GM12891 (cell line): ENCODE data around the gene CMIP.

Experiments used
- PAX5 ChIP-seq: IDR thresholded peaks from 2 replicates; pipeline ENCODE4 v1.6.1; 2011; ENCODE audit warnings: low read length, moderate library complexity, mild to moderate bottlenecking; ENCODE audit not compliant: insufficient read depth, severe bottlenecking
- POLR2A ChIP-seq: IDR thresholded peaks from 2 replicates; pipeline ENCODE4 v1.6.1; 2011; ENCODE audit warnings: low read depth, low read length, control low read depth
- POLR2AphosphoS5 ChIP-seq: IDR thresholded peaks from 2 replicates; pipeline ENCODE4 v1.6.1; 2011; ENCODE audit warnings: low read depth, low read length, control low read depth
- POU2F2 ChIP-seq: IDR thresholded peaks from 2 replicates; pipeline ENCODE4 v1.6.1; 2011; ENCODE audit warnings: low read depth, mild to moderate bottlenecking, control low read depth, low read length, moderate library complexity
- SPI1 ChIP-seq: IDR thresholded peaks from 2 replicates; pipeline ENCODE4 v1.6.1; 2011; ENCODE audit warnings: low read depth, low read length, control low read depth
- TAF1 ChIP-seq: IDR thresholded peaks from 2 replicates; pipeline ENCODE4 v1.6.1; 2011; ENCODE audit warnings: low read depth, low read length, control low read depth

DNA sequence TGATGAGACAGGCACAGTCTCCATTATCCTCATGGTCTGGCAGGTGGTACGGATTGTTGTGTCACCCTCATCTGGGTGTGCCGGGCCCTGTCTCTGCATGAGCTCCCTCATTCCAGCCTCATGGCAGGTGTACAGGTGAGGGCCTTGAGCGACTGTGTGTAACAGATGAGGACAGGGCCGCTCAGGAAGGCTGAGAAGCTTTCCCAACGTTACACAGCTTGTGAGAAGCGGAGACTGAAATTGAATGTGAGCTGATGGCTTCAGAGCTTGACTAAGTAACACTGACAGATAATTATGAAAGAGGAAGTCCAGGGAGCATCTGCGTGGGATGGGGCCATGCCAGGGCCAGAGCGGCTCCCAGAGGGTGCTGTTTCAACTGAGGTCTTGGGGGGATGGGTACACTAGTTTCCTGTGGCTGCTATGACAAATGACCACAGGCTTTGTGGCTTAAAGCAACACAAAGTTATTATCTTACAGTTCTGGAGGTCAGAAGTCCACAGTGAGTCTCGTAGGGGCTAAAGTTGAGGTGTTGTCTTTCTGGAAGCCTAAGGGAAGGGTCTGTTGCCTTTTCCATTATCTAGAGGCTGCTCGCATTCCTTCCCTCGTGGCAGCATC is 36.7 kb downstream of the CMIP start:
- TF ChIP-seq POLR2A (peak; percentile 72), POLR2AphosphoS5 (peak; percentile 82), POU2F2 (peak; percentile 92), TAF1 (peak; percentile 67), SPI1 (peak; percentile 100), PAX5 (peak; percentile 72)
